ENCODE data around the gene SLCO3A1.

Gene SLCO3A1

GRCh38 chr15:92128788-92129187 is 275.3 kb downstream of the SLCO3A1 start:
- Histone ChIP-seq H3K9me3 (ENCODE audit: insufficient read depth, low read length) (no peaks in the 10 kb centered on the region), H3K4me1 (ENCODE audit: low read length) (peaks cover 25% of the 10 kb centered on the region), H3K27me3 (ENCODE audit: low read depth, low read length) (no peaks in the 10 kb centered on the region), H3K4me2 (ENCODE audit: low read length) (no peak overlapping the region), H3K79me2 (ENCODE audit: low read length) (no peaks in the 10 kb centered on the region), H2AFZ (ENCODE audit: low read depth, low read length) (no peak overlapping the region), H3K9ac (ENCODE audit: low read length) (no peak overlapping the region), H3K36me3 (replicated peaks; ENCODE audit: low read depth, low read length) (no peaks in the 10 kb centered on the region), H4K20me1 (ENCODE audit: insufficient read depth, low read length) (no peaks in the 10 kb centered on the region), H3K4me3 (ENCODE audit: low read length) (no peak overlapping the region), H3K27ac (ENCODE audit: low read length) (no peak overlapping the region)
- TF ChIP-seq CTCF (IDR thresholded peaks at IDR 0.05; ENCODE audit: low read depth, low read length): no peak
- TF ChIP-seq EZH2phosphoT487 (IDR thresholded peaks at IDR 0.05; ENCODE audit: low read depth): no peak

GRCh38 chr15:92130244-92130643 is 276.7 kb downstream of the SLCO3A1 start:
- H3K9me3 ChIP-seq (ENCODE audit: insufficient read depth, low read length): no peaks in the 10 kb centered on the region
- H3K79me2 ChIP-seq (ENCODE audit: low read length): no peaks in the 10 kb centered on the region
- no peak overlapping the region for H2AFZ ChIP-seq (ENCODE audit: low read depth, low read length)
- H3K27me3 ChIP-seq (ENCODE audit: low read depth, low read length): no peaks in the 10 kb centered on the region
- no peak overlapping the region for H3K9ac ChIP-seq (ENCODE audit: low read length)
- no peak for TF ChIP-seq CTCF (IDR thresholded peaks at IDR 0.05; ENCODE audit: low read depth, low read length)
- no peak for TF ChIP-seq EZH2phosphoT487 (IDR thresholded peaks at IDR 0.05; ENCODE audit: low read depth)
- peaks cover 25% of the 10 kb centered on the region for H3K4me1 ChIP-seq (ENCODE audit: low read length)
- no peaks in the 10 kb centered on the region for H3K36me3 ChIP-seq (replicated peaks; ENCODE audit: low read depth, low read length)
- H3K4me2 ChIP-seq (ENCODE audit: low read length): no peak overlapping the region
- no peak overlapping the region for H3K27ac ChIP-seq (ENCODE audit: low read length)
- no peaks in the 10 kb centered on the region for H4K20me1 ChIP-seq (ENCODE audit: insufficient read depth, low read length)
- H3K4me3 ChIP-seq (ENCODE audit: low read length): no peak overlapping the region

- Histone ChIP-seq H3K27ac (ENCODE audit: low read length) (no peak overlapping the region), H4K20me1 (ENCODE audit: insufficient read depth, low read length) (no peaks in the 10 kb centered on the region), H3K79me2 (ENCODE audit: low read length) (no peaks in the 10 kb centered on the region), H3K4me3 (ENCODE audit: low read length) (no peak overlapping the region), H3K36me3 (replicated peaks; ENCODE audit: low read depth, low read length) (no peaks in the 10 kb centered on the region), H2AFZ (ENCODE audit: low read depth, low read length) (no peak overlapping the region), H3K9me3 (ENCODE audit: insufficient read depth, low read length) (no peaks in the 10 kb centered on the region), H3K27me3 (ENCODE audit: low read depth, low read length) (no peaks in the 10 kb centered on the region), H3K9ac (ENCODE audit: low read length) (no peak overlapping the region), H3K4me2 (ENCODE audit: low read length) (no peak overlapping the region), H3K4me1 (ENCODE audit: low read length) (peaks cover 25% of the 10 kb centered on the region)
- no peak for TF ChIP-seq EZH2phosphoT487 (IDR thresholded peaks at IDR 0.05; ENCODE audit: low read depth)
- no peak for TF ChIP-seq CTCF (IDR thresholded peaks at IDR 0.05; ENCODE audit: low read depth, low read length)
Observed at GRCh38 chr15:92130906-92131305, 277.4 kb downstream of the SLCO3A1 start.

DNA sequence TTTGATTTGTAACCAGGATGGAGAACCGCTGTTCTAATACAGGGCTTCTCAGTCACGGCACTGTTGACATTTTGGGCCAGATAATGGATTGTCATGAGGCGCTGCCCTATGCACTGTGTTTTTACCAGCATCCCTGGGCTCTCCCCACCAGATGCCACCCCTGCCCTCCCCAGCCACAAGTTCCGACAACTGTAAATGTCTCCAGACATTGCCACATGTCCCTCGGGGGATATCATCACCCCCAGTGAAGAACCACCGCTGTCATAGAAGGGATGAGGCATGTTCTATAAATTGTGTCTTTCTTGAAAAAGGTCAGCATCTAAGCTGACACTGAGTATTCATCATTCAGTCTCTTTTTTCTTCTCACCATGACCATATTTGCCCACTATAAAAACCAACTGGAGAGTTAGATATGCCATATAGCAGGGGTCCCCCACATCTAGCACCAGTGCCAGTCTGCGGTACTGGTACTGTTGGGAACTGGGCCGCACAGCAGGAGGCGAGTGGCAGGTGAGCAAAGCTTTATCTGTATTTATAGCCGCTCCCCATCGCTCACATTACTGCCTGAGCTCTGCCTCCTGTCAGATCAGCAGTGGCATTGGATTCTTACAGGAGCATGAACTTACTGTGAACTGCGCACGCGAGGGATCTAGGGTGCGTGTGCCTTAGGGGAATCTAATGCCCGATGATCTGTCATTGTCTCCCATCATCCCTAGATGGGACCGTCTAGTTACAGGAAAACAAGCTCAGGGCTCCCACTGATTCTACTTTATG is 279.7 kb downstream of the SLCO3A1 start:
- H2AFZ ChIP-seq (ENCODE audit: low read depth, low read length): no peak overlapping the region
- no peaks in the 10 kb centered on the region for H4K20me1 ChIP-seq (ENCODE audit: insufficient read depth, low read length)
- H3K9me3 ChIP-seq (ENCODE audit: insufficient read depth, low read length): no peaks in the 10 kb centered on the region
- no peak overlapping the region for H3K9ac ChIP-seq (ENCODE audit: low read length)
- no peaks in the 10 kb centered on the region for H3K36me3 ChIP-seq (replicated peaks; ENCODE audit: low read depth, low read length)
- H3K4me2 ChIP-seq (ENCODE audit: low read length): no peak overlapping the region
- H3K79me2 ChIP-seq (ENCODE audit: low read length): no peaks in the 10 kb centered on the region
- TF ChIP-seq CTCF (IDR thresholded peaks at IDR 0.05; ENCODE audit: low read depth, low read length) (no peak), EZH2phosphoT487 (IDR thresholded peaks at IDR 0.05; ENCODE audit: low read depth) (no peak)
- H3K4me3 ChIP-seq (ENCODE audit: low read length): no peak overlapping the region
- no peak overlapping the region for H3K27ac ChIP-seq (ENCODE audit: low read length)
- no peaks in the 10 kb centered on the region for H3K27me3 ChIP-seq (ENCODE audit: low read depth, low read length)
- H3K4me1 ChIP-seq (ENCODE audit: low read length): 0 out of 2 replicates have a peak, but pooled peaks cover 3% of the 10 kb centered on the region
